KMS-11 (cell line): ENCODE data around the gene TMEM54.

Experiments
- H2AFZ ChIP-seq: fragments of 200-600 bp; sonication (generic); 2 replicates; pipeline ENCODE4 v1.6.1; 2016; ENCODE audit warnings: antibody characterized with exemption, mixed run types, low read depth
- H3K27ac ChIP-seq: fragments of 200-600 bp; sonication (generic); 2 replicates; pipeline ENCODE4 v1.6.1; 2016; ENCODE audit warnings: mild to moderate bottlenecking, mixed run types
- H3K27me3 ChIP-seq: fragments of 200-600 bp; sonication (generic); 2 replicates; pipeline ENCODE4 v1.6.1; 2017; ENCODE audit warnings: mild to moderate bottlenecking, low read depth, mixed run types, moderate library complexity; ENCODE audit not compliant: insufficient read depth
- H3K36me3 ChIP-seq: fragments of 200-600 bp; sonication (generic); 2 replicates; pipeline ENCODE4 v1.6.1; 2017; ENCODE audit warnings: mild to moderate bottlenecking, mixed run types; ENCODE audit not compliant: insufficient read depth
- H3K4me1 ChIP-seq: fragments of 200-600 bp; sonication (generic); 2 replicates; pipeline ENCODE4 v1.6.1; 2016; ENCODE audit warnings: mild to moderate bottlenecking, low read depth, mixed run types; ENCODE audit not compliant: poor library complexity, severe bottlenecking
- H3K4me2 ChIP-seq: fragments of 200-600 bp; sonication (generic); 2 replicates; pipeline ENCODE4 v1.7.0; 2016; ENCODE audit warnings: mild to moderate bottlenecking, mixed run types
- H3K4me3 ChIP-seq: fragments of 200-600 bp; sonication (generic); IDR thresholded peaks from 2 replicates; pipeline ENCODE4 v1.6.1; 2017; ENCODE audit warnings: low read depth, low read length, mixed read lengths; ENCODE audit not compliant: insufficient read depth
- H3K79me2 ChIP-seq: fragments of 200-600 bp; sonication (generic); 2 replicates; pipeline ENCODE4 v1.6.1; 2016; ENCODE audit warnings: low read depth, mixed run types; ENCODE audit not compliant: insufficient read depth
- H3K9ac ChIP-seq: fragments of 200-600 bp; sonication (generic); 2 replicates; pipeline ENCODE4 v1.6.1; 2016; ENCODE audit warnings: mild to moderate bottlenecking, mixed run types
- H4K20me1 ChIP-seq: fragments of 200-600 bp; sonication (generic); 2 replicates; pipeline ENCODE4 v1.6.1; 2016; ENCODE audit warnings: mild to moderate bottlenecking, mixed run types; ENCODE audit not compliant: insufficient read depth
- CTCF ChIP-seq: fragments of 200-600 bp; sonication (generic); conservative IDR thresholded peaks from 2 replicates; pipeline ENCODE4 v1.6.1; 2017; ENCODE audit warnings: low read depth, mild to moderate bottlenecking, antibody characterized with exemption, low read length, moderate library complexity, mixed read lengths

Gene TMEM54

GRCh38 chr1:32900956-32901822, at the start of gene TMEM54:
Gene TMEM54 (minus strand): TSS chr1:32901389. CDS start chr1:32901238, 151 bp downstream.
- TF ChIP-seq CTCF = no peak
- Histone ChIP-seq H3K36me3 (no peaks in the 10 kb centered on the region), H3K4me2 (peak within 1 kb of the TSS; percentile 68), H3K27me3 (no peaks in the 10 kb centered on the region), H4K20me1 (no peaks in the 10 kb centered on the region), H3K27ac (no peak within 1 kb of the TSS), H3K4me1 (no peaks in the 10 kb centered on the region), H3K4me3 (peak within 1 kb of the TSS; percentile 51), H2AFZ (peak within 1 kb of the TSS; percentile 76), H3K9ac (peak within 1 kb of the TSS; percentile 44; the same call in 1 of the 2 replicates), H3K79me2 (no peaks in the 10 kb centered on the region)

- Histone ChIP-seq H3K4me2 (no peak overlapping the region), H3K27ac (no peak overlapping the region), H3K9ac (no peak overlapping the region), H4K20me1 (no peaks in the 10 kb centered on the region), H3K27me3 (no peaks in the 10 kb centered on the region), H3K4me3 (no peak overlapping the region), H3K79me2 (0 out of 2 replicates have a peak, but pooled peaks cover 7% of the 10 kb centered on the region), H2AFZ (no peak overlapping the region), H3K36me3 (no peaks in the 10 kb centered on the region), H3K4me1 (peaks cover 11% of the 10 kb centered on the region)
- no peak for TF ChIP-seq CTCF
Observed at GRCh38 chr1:32949519-32949918, 48.3 kb upstream of the TMEM54 start.

GRCh38 chr1:32948905-32949304, 47.7 kb upstream of the TMEM54 start:
- H3K9ac ChIP-seq = no peak overlapping the region
- H3K36me3 ChIP-seq = no peaks in the 10 kb centered on the region
- peaks cover 11% of the 10 kb centered on the region for H3K4me1 ChIP-seq
- no peaks in the 10 kb centered on the region for H4K20me1 ChIP-seq
- H3K4me3 ChIP-seq = no peak overlapping the region
- no peak overlapping the region for H3K4me2 ChIP-seq
- 0 out of 2 replicates have a peak, but pooled peaks cover 7% of the 10 kb centered on the region for H3K79me2 ChIP-seq
- no peak overlapping the region for H2AFZ ChIP-seq
- TF ChIP-seq CTCF = no peak
- H3K27ac ChIP-seq = no peak overlapping the region
- no peaks in the 10 kb centered on the region for H3K27me3 ChIP-seq

GRCh38 chr1:32948390-32948722, 47.2 kb upstream of the TMEM54 start:
- peaks cover 11% of the 10 kb centered on the region for H3K4me1 ChIP-seq
- no peaks in the 10 kb centered on the region for H3K36me3 ChIP-seq
- no peaks in the 10 kb centered on the region for H4K20me1 ChIP-seq
- no peak overlapping the region for H3K4me2 ChIP-seq
- no peak overlapping the region for H2AFZ ChIP-seq
- no peak overlapping the region for H3K27ac ChIP-seq
- H3K79me2 ChIP-seq = 0 out of 2 replicates have a peak, but pooled peaks cover 4% of the 10 kb centered on the region
- H3K4me3 ChIP-seq = no peak overlapping the region
- H3K27me3 ChIP-seq = no peaks in the 10 kb centered on the region
- no peak for TF ChIP-seq CTCF
- no peak overlapping the region for H3K9ac ChIP-seq
